GM21717 (cell line): ENCODE results near the gene CUL1.

Experiments
- ATAC-seq: cut with Tn5 transposase; IDR thresholded peaks from one replicate; pipeline ENCODE4 v1.9.1; 2021; ENCODE audit warnings: mild to moderate bottlenecking, moderate library complexity; ENCODE audit not compliant: unreplicated experiment

Gene CUL1

DNA sequence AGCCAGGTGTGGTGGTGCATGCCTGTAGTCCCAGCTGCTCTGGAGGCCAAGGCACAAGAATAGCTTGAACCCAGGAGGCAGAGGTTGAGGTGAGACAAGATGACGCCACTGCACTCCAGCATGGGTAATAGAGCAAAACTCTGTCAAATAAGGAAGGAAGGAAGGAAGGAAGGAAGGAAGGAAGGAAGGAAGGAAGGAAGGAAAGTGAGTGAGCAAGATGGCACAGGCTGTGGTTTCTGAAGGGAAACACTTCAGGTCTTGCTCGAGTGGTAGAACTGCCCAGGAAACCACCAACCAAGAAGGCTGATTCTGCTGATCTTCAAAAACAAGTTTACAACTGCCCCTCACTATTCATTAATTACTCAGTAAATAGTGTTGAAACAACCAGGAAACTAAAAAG lies 140.2 kb downstream of the CUL1 start:
- ATAC-seq = no peak

DNA sequence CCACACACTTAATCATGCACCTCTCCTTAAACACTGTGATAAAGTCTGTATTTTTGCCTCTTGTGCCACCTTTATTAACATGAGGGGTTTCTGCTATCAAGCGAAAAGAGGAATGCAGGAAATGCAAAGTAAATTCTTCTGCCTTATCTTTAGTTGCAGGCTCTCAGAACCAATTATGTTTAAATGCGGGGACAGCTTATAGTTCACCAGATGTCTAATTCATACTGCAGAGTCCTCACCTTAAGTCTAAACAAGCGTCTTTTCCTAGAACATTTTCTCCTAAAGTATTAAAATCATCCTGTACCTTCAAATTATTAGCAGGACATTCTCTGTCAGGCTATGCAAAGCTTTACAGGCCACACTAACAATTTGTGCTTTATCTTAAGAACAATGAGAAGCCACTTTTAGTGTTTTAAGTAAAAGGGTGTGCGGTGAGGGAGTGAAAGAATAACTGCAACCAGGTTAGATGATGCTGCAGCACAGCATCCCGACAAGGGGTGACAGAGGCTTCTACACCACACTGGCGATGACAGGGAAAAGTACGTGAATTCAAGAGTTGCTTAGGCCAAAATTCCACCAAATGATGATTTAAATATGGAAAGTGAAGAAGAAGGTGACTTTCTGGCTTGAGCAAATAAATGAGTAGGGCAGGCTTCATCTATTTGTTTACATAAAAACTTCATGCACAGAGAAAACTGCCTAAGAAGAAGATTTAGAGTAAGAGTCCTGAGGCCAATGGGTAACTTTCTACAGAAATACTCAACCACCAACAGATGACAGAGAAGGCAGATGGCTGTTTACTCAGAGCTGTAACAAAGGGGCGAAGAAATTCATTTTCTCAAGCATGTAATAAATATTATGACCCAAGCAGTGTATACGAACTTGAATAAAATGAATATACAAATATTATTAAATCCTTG lies 149.4 kb downstream of the CUL1 start:
- no peak for ATAC-seq

GRCh38 chr7:148849393-148850098 lies 150.8 kb downstream of the CUL1 start:
- ATAC-seq = no peak

DNA sequence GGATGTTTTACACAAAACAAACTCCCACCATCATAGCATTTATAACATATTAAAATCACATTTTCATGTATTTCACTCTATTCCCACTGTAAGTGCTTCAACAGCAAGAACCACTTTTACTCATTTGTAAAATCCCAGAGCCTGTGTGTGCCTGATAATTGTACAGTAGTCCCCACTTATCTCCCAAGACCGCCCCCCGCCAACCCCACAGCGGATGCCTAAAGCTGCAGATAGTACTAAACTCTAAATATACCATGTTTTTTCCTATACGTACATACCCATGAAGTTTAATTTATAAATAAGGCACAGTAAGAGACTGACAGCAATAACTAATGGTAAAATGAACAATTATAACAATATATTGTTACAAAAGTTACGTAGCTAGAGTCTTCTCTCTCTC lies 151.9 kb downstream of the CUL1 start:
- no peak for ATAC-seq
